Activated gamma-delta T cell treated with Interleukin-2 at 50 U/mL for 16 hours (primary cell): ENCODE data around the gene FGF14.

Experiments
- DNase-seq: peaks from one replicate; pipeline ENCODE4 v3.0.0-alpha.2; 2020

The FGF14 gene

DNA sequence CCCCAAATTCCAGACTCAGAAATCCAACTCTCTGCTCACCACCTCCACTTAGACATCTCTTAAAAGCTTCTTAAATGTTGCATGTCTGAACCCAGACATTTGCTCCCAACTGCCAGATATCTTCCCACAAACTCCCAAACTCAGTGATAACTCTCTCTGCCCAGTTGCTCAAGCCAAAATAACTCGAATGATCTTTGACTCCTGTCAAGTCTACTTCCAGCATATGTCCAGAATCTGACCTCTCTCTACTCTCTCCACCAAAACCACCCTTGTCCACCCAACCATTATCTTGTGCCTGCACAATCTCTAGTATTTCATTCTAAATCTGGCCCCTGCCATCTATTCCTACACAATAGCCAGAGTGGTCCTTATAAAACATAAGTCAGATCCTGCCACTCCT lies 99.3 kb downstream of the FGF14 start:
- DNase-seq = no peak

- DNase-seq = no peak
Measured at GRCh38 chr13:102300379-102300778, 101.5 kb downstream of the FGF14 start.

GRCh38 chr13:102299366-102299765 lies 102.5 kb downstream of the FGF14 start:
- no peak for DNase-seq

DNA sequence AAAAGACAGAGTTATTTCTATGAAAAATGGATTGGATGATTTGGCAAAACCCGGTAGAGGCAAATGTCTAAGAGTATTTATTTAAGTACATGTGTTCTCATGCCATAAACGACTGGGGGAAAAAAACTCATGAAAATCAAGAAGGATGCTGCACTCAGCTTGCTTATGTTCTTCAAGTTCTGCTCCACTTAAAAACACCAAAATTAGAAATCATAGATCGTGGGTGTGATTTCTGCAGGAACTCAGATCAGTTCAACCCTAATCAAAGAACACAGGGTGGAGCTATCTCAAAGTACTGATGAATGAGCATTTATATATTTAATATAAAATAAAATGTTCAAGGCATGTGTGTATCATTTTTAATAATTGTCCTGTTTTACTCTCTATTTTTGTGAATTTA lies 103.8 kb downstream of the FGF14 start:
- DNase-seq = no peak

GRCh38 chr13:102295316-102296048 lies 106.4 kb downstream of the FGF14 start:
- DNase-seq = no peak

DNA sequence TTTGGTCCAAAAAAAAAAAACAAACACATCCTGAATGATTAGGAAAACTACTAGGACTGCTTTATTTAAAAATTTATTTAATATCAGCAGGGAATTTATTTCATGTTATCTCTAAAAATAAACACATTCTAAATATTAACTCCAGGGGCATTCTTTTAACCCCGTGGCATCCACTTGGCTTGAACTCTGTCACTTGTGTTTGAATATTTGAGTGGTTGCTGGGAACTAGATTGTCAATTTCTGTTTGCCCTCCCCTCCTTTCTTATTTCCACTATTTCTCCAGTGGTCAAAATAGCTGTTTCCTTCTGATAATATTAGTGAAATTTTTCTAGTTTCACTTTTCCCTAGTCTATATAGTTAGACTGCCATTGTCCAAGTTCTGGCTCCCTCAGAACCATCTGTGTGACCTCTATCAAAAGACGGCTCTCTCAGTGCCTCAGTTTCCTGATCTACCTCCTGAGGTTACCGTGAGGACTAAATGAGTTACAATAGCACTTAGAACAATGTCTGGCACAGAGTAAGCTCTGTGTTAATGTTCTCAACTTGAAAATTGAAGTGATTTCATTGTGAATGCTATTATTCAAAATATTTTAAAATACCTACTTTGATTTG lies 107.3 kb downstream of the FGF14 start:
- no peak for DNase-seq

DNA sequence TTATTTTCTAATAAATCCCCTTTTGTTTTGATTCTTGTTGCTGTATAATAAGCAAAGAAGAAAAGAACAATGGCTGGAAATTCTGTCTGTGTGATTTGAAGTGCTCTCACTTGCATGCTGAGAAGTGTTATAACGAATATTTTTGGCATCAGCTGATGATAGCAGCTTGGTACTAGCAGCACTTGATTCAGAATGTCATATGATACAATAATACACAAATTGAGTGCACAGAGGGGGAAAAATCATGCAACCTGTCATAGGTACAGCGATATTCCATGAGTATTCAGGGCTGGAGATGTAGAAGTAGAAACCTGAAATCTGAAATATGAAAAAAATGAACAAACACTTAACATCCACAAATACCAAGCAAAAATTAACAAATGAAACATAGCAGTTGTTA lies 108.1 kb downstream of the FGF14 start:
- no peak for DNase-seq

- no peak for DNase-seq
Measured at GRCh38 chr13:102291587-102292218, 110.1 kb downstream of the FGF14 start.

DNA sequence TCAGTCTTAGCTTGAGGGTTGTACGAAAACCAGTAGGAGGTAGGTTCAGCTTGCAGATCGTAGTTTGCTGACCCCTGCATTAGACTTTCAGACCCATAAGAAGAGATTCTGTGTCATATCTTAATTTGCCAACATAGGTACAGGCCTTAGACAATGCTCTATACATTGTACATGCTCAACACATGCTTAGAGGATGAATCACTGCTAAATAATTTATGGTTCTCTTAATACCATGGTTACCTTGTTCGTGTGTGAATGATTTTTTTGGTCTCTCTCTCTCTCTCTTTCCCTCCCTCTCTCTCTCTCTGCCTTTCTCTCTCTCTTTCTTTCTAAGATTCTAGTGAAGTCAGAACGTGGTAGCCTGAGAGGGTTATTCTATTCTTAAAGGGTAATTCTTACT lies 112.2 kb downstream of the FGF14 start:
- DNase-seq = no peak

GRCh38 chr13:102286326-102286725 lies 115.5 kb downstream of the FGF14 start:
- DNase-seq = no peak

- DNase-seq = no peak
Measured at GRCh38 chr13:102280366-102280765, 121.5 kb downstream of the FGF14 start.

DNA sequence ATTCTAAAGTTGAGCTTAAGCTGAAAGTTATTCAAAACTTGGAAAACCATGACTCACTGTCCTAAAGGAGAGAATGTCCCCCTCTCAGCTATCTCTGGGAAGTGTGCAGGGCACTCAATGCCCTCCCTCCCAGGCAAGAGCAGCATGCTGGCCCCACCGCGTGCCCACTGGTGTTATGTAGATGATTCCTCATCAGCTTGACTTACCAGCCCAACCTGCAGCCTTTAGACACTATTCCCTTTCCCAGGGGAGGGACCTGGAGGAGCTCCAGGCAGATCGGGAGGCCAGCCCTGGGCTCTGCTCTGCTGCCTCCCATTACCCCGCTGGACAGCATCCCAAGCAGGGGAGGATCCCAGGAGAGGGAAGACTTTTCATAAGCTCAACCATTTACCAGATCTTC lies 124.6 kb downstream of the FGF14 start:
- DNase-seq = no peak

DNA sequence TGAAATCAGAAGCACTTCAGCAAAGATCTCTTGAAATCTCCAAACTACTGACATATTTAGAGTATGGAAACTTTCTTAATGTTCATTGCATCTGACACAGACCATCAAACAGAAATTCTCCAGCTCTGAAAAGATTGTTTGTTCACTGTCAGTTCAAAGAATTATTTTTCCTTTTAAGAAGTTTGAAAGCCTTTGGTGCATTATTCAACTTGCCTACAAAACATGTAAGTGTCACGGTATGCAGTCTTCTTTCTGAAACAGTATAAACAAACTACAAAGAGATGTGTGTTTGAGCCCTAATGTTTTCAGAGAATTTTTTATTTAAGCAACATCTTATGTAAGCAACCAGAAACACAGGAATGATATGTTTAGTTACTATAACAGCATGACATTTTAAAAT lies 125.4 kb downstream of the FGF14 start:
- no peak for DNase-seq

DNA sequence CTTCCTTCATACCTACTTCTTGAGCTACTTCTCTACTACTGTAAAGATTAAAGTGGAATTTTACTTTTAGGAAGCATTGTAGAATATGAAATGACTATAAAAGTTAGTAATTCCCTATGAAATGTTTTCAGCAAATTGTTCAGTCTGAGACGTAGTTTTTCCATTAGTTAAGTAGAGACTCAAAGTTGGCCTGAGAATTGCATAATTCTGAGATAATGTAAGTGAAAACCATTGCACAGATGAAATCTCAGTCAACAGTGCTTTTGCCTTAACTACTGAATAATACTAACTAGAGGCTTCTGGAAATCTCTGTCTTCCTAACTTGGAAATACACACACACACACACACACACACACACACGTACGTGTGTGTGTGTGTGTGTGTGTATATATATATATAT lies 125.9 kb downstream of the FGF14 start:
- no peak for DNase-seq

DNA sequence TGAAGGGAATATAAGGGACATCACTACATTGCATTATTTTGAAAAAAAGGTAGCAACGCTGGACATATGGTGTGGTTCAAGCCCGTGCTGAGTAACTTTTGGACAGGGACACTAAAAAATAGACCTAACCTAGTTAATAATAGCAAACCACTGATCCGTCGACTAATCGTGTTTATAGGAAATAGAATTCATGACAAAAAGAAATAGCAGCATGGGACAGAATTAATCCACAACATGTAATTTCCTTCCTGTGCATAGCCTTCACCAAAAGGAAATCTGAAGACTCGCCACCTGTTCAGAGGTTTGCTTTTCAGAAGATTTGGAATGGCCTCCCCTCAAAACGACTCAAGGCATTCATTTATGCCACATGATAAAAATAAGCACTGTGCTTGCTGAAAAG lies 128.7 kb downstream of the FGF14 start:
- no peak for DNase-seq

- DNase-seq = no peak
Measured at GRCh38 chr13:102267191-102267590, 134.7 kb downstream of the FGF14 start.

DNA sequence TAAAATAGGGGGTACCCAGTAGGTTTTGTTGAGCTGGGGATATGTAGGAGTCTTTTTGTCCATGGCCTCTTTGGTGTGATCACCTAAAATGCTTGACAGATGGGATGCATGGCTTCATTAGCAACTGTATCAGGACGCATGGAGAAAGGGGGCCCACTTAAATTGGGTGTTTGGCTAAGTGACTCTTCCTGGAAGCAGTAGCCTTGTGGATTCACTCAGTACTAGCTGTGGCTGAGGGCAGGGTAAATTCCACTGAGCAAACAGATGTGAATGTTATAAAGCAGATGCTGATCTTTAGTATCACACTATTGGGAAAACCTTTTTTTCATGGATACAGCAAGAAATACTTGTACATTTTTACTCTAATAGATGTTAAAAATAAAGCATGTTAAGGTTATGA lies 140.0 kb downstream of the FGF14 start:
- no peak for DNase-seq

GRCh38 chr13:102261316-102261715 lies 140.5 kb downstream of the FGF14 start:
- no peak for DNase-seq

GRCh38 chr13:102260256-102260655 lies 141.6 kb downstream of the FGF14 start:
- DNase-seq = no peak

GRCh38 chr13:102255409-102255808 lies 146.4 kb downstream of the FGF14 start:
- DNase-seq = no peak

- no peak for DNase-seq
Measured at GRCh38 chr13:102251817-102252216, 150.0 kb downstream of the FGF14 start.

DNA sequence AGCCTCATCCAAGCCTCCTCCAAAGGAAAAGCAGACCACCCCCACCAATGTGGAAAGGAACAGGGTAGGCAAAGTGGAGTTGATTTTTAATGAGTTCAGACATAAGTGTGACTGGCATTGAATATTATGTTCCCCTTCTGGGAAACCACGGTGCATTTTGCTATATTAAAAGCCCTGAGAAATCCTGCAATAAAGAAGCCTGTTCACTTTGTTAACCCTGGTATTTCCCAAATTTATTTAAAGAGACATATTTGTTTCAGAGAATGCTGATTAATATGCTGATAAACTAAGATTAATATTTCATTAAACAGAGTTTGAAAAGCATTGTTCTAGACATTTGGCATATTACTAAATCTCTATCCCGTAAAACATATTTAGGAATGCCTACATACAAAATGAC lies 151.4 kb downstream of the FGF14 start:
- no peak for DNase-seq

- DNase-seq = no peak
Measured at GRCh38 chr13:102244607-102245227, 157.1 kb downstream of the FGF14 start.

DNA sequence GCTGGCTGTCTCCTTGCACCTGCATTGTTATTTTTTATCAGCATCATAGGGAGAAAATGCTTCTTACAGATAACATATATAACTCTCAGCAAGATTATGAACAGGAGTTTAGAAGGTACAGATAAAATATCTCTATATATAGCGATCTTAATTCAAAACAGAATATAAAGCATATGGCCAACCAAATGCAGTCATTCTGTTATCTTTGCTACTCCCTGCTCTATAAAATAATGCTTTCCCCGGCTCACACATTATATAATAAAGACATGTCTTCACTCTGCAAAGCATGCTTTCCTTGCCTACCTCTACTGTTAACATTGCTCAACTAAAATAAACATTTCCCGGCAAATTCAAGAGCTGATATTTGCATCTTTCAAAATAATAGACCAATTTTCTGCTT lies 161.7 kb downstream of the FGF14 start:
- DNase-seq = no peak
